GM12878 (cell line): ENCODE results near the gene STXBP5. TPM values are rescaled to one million over a fixed set of nuclear protein-coding genes. Genes with fewer than 3 reads are reported as not detected.

Experiments used
- ATAC-seq: fragments of 200-7000 bp; cut with Tn5 transposase; 3 replicates; pipeline ENCODE4 v1.9.1; 2020; ENCODE audit warnings: mild to moderate bottlenecking, moderate library complexity
- BruUV-seq: library from RNA; stranded (reverse); fragments of 400-500 nt; replicated peaks from 2 replicates; lab custom pipeline; 2021; lab: Mats Ljungman, UMichigan
- CTCF ChIA-PET: fragments of 300-600 bp; sonication (Branson Sonifier 250); formaldehyde crosslinking; extraction: SDS; loops from one replicate; lab custom pipeline; 2021; ENCODE audit warnings: inconsistent platforms; lab: Yijun Ruan, JAX
- POLR2A ChIA-PET: fragments of 350-600 bp; formaldehyde crosslinking; extraction: SDS; loops from one replicate; lab custom pipeline; 2021; ENCODE audit warnings: inconsistent platforms; lab: Charles Lee
- RAD21 ChIA-PET: fragments of 300-600 bp; sonication (Branson Sonifier 250); formaldehyde crosslinking; loops from one replicate; lab custom pipeline; 2023; ENCODE audit warnings: antibody characterized with exemption; ENCODE audit not compliant: unreplicated experiment; lab: Charles Lee
- SMC1A ChIA-PET: fragments of 300-600 bp; sonication (Branson Sonifier 250); formaldehyde crosslinking; loops from one replicate; lab custom pipeline; 2023; ENCODE audit not compliant: unreplicated experiment, uncharacterized antibody; lab: Charles Lee
- DNase-seq: peaks from one replicate; pipeline ENCODE4 v3.0.0-alpha.2; 2011; ENCODE audit warnings: low read depth, low spot score
- FAIRE-seq: peaks from 3 replicates; lab custom pipeline; 2011; peaks lifted over from hg19 to GRCh38; lab: Jason Lieb, UNC
- H2AFZ ChIP-seq: 2 replicates; pipeline ENCODE4 v1.6.0; 2011; ENCODE audit warnings: low read depth, low read length, control low read depth; ENCODE audit not compliant: control insufficient read depth
- H3K27ac ChIP-seq: 2 replicates; pipeline ENCODE4 v1.5.1; 2011; ENCODE audit warnings: control low read depth; ENCODE audit not compliant: control insufficient read depth, insufficient read depth
- H3K27me3 ChIP-seq, 2 experiments: replicated peaks in 1 of 2; 2 replicates each; pipeline versions ENCODE4 v1.6.0 to v1.6.1; 2011; ENCODE audit warnings: low read length in 1 of 2; ENCODE audit not compliant: control insufficient read depth in 2 of 2, insufficient read depth in 2 of 2
- H3K36me3 ChIP-seq, 2 experiments: 2 replicates each; pipeline ENCODE4 v1.5.1; 2011; ENCODE audit warnings: low read length in 1 of 2; ENCODE audit not compliant: control insufficient read depth in 2 of 2, insufficient read depth in 2 of 2
- H3K4me1 ChIP-seq: 2 replicates; pipeline ENCODE4 v1.6.1; 2011; ENCODE audit warnings: mild to moderate bottlenecking, low read length, moderate library complexity, mixed read lengths; ENCODE audit not compliant: control insufficient read depth, insufficient read depth
- H3K4me2 ChIP-seq: 2 replicates; pipeline ENCODE4 v1.6.0; 2011; ENCODE audit warnings: control low read depth; ENCODE audit not compliant: control insufficient read depth, insufficient read depth
- H3K4me3 ChIP-seq: fragments of 200-600 bp; sonication (generic); 2 replicates; pipeline ENCODE4 v1.5.1; 2016
- H3K79me2 ChIP-seq: 2 replicates; pipeline ENCODE4 v1.6.0; 2011; ENCODE audit warnings: low read length; ENCODE audit not compliant: control insufficient read depth, insufficient read depth
- H3K9ac ChIP-seq: 2 replicates; pipeline ENCODE4 v1.8.0; 2011; ENCODE audit warnings: low read length, control low read depth, mixed read lengths; ENCODE audit not compliant: control insufficient read depth, insufficient read depth
- H3K9me3 ChIP-seq: replicated peaks from 3 replicates; pipeline ENCODE4 v1.5.1; 2011; ENCODE audit warnings: mild to moderate bottlenecking, low read length; ENCODE audit not compliant: control insufficient read depth, insufficient read depth
- H4K20me1 ChIP-seq: 2 replicates; pipeline ENCODE4 v1.6.0; 2011; ENCODE audit not compliant: control insufficient read depth, insufficient read depth
- E2F8 ChIP-seq: fragments of 450-650 bp; IDR thresholded peaks from 2 replicates; pipeline ENCODE4 v1.6.1; 2018; ENCODE audit warnings: mild to moderate bottlenecking, low read depth, moderate library complexity; ENCODE audit not compliant: partially characterized antibody
- E4F1 ChIP-seq: fragments of 450-650 bp; IDR thresholded peaks from 2 replicates; pipeline ENCODE4 v1.6.1; 2018; ENCODE audit warnings: borderline replicate concordance, mild to moderate bottlenecking; ENCODE audit not compliant: partially characterized antibody
- TBL1XR1 ChIP-seq: IDR thresholded peaks from 2 replicates; pipeline ENCODE4 v1.6.1; 2012; ENCODE audit warnings: low read depth, low read length, improper control_type of control experiment
- WGBS: methylation state at CpG from one replicate; pipeline ENCODE4 v1.1.6; 2016; ENCODE audit warnings: low lambda C conversion rate; ENCODE audit not compliant: insufficient replicate concordance, insufficient coverage; ENCODE audit errors: missing lambda C conversion rate; 5-methylcytosine and 5-hydroxymethylcytosine counted together
- in situ Hi-C: fragments of 300-500 bp; cut with MboI; formaldehyde crosslinking; loops from 9 replicates; pipeline ENCODE4 v1.14.3; 2018; ENCODE audit warnings: mixed read lengths
- intact Hi-C: fragments of 100-400 bp; cut with micrococcal nuclease; formaldehyde crosslinking; loops from one replicate; pipeline ENCODE4 v1.14.2; 2022; ENCODE audit not compliant: unreplicated experiment
- polyA plus RNA-seq, 11 experiments: library from polyadenylated mRNA; depleted of rRNA in 4 of 11; unstranded in 6 of 11; stranded (reverse) in 5 of 11; fragments of >200 nt; fragmentation: Nextera tagmentation in 4 of 11; fragmentation: Illumina TruSeq in 1 of 11; extraction: Ambion mirVana in 4 of 11; extraction: Trizol in 1 of 11; gene quantifications; 1 replicate in 1 of 11; 2 replicates in 10 of 11; pipeline versions ENCODE4 v1.2.1 to v1.2.3, GENCODE V29; 2011 to 2016; ENCODE audit warnings: inconsistent platforms in 2 of 11, missing spikeins in 2 of 11, low read depth in 1 of 11
- total RNA-seq, 4 experiments: library from RNA; depleted of rRNA in 3 of 4; stranded (reverse); fragments of >200 nt in 3 of 4; fragmentation: Illumina TruSeq in 1 of 4; extraction: Trizol in 1 of 4; gene quantifications; 2 replicates each; pipeline versions ENCODE4 v1.2.1 to v1.2.3, GENCODE V29; 2013 to 2021

Gene STXBP5
- total and polyA plus RNA-seq, 10 of the 15 experiments (the other 5 are each of a cell fraction or from before 2014, with no cell fraction given): 1.4 to 13.2 (median 8.4) TPM

- no peaks in the 10 kb centered on the region for H4K20me1 ChIP-seq
- ChIA-PET POLR2A (interaction anchor here (0.6 kb wide), 1 partner anchor 38 kb away, joined by 3 read pairs; no protein-coding TSS in a partner anchor), CTCF (no interaction called here), RAD21 (no interaction called here), SMC1A (interaction anchor here (1.6 kb wide), 1 partner anchor 27 kb away, joined by 3 read pairs; no protein-coding TSS in a partner anchor)
- BruUV-seq: no TSS peak
- peaks cover 6% of the 10 kb centered on the region; the same call in 2 of the 3 replicates for H3K9me3 ChIP-seq
- H3K36me3 ChIP-seq: peaks cover 0 to 3% of the 10 kb centered on the region in 2 experiments; a peak in 1 of 4 replicates
- H3K4me3 ChIP-seq: no peak overlapping the region
- no peaks in the 10 kb centered on the region for H3K27me3 ChIP-seq
- no peak overlapping the region for H3K27ac ChIP-seq
- no peak for DNase-seq
- intact Hi-C loops: no loop called here
- H3K9ac ChIP-seq: no peak overlapping the region
- no peak for ATAC-seq
- no peaks in the 10 kb centered on the region for H3K79me2 ChIP-seq
- FAIRE-seq: no peak
- no peaks in the 10 kb centered on the region for H3K4me1 ChIP-seq
- in situ Hi-C loops: no loop called here
- H2AFZ ChIP-seq: no peak overlapping the region
- 99% methylated on average over 4 of the region's 4 CpGs for WGBS
- TF ChIP-seq E4F1 (no peak), E2F8 (no peak), TBL1XR1 (no peak)
- H3K4me2 ChIP-seq: no peak overlapping the region
Observed at GRCh38 chr6:147304016-147304415, 99.8 kb downstream of the STXBP5 start.
